Activated naive CD8-positive, alpha-beta T cell treated with anti-CD3 and anti-CD28 coated beads for 36 hours (primary cell): Measurements from ENCODE around the gene PAXX. TPM values are rescaled to one million over a fixed set of nuclear protein-coding genes. Genes with fewer than 3 reads are reported as not detected.

Experiments used
- DNase-seq: peaks from one replicate; pipeline ENCODE4 v3.0.0; 2021
- H3K27ac Mint-ChIP-seq: one replicate; pipeline ENCODE4 v1.8.0; 2022; ENCODE audit warnings: mild to moderate bottlenecking, moderate library complexity, mixed read lengths
- H3K27me3 Mint-ChIP-seq: one replicate; pipeline ENCODE4 v1.8.0; 2022; ENCODE audit warnings: mild to moderate bottlenecking, mixed read lengths
- H3K36me3 Mint-ChIP-seq: one replicate; pipeline ENCODE4 v1.8.0; 2021; ENCODE audit warnings: mild to moderate bottlenecking, mixed read lengths
- H3K4me1 Mint-ChIP-seq: one replicate; pipeline ENCODE4 v1.8.0; 2021; ENCODE audit warnings: mixed read lengths
- H3K4me3 Mint-ChIP-seq: one replicate; pipeline ENCODE4 v1.8.0; 2022; ENCODE audit warnings: mild to moderate bottlenecking, moderate library complexity, mixed read lengths
- H3K9me3 Mint-ChIP-seq: one replicate; pipeline ENCODE4 v1.8.0; 2022; ENCODE audit warnings: mixed read lengths
- total RNA-seq, 2 experiments: library from RNA; stranded (reverse); gene quantifications; one replicate each; pipeline ENCODE4 v1.2.3, GENCODE V29; 2021

The PAXX gene
- total RNA-seq, 2 experiments from 2014 or later, result 57.2 to 60.1 TPM

DNA sequence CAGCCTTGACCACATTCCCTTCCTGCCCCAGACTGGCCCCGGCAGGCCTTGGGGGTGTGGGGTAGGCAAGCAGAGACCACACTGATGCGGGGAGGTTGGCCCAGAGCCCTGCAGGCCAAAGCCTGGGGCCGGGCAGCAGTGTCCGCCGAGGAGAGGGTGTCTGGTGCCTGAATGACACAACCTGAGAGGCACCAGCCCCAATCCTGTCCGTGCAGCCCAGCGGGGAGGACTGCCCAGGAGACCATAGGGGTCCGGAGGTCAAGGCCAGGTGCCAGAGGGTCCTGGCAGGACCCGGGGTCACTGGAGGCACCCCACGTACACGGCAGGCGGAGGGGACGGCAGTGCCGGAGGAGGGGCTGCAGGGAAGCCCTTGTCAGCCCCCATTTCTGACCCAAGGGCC is 20.5 kb upstream of the PAXX start:
- H3K36me3 Mint-ChIP-seq, result no peaks in the 10 kb centered on the region
- no peak overlapping the region for H3K4me3 Mint-ChIP-seq
- no peaks in the 10 kb centered on the region for H3K9me3 Mint-ChIP-seq
- no peak overlapping the region for H3K27ac Mint-ChIP-seq
- peaks cover 3% of the 10 kb centered on the region for H3K27me3 Mint-ChIP-seq
- DNase-seq, result no peak
- peaks cover 10% of the 10 kb centered on the region for H3K4me1 Mint-ChIP-seq

DNA sequence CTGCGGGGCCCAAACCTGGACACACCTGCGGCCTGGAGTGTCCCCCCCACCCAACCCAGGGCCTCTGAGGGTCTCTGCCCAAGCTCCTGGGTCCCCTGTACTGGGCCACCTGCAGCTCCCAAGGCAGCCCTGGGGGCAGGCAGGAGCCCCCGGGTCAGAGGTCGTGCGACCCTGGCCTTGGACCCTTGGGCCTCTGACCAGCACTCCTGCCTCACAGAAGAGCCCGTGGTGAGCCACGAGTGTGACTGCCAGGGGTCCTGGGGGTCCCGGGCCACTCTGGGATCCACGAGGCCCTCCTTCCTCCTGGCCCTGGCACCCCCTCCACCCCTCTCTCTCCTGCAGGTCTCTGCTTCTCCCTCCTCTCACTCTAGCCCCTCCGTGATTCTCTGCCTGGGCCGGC is 19.9 kb upstream of the PAXX start:
- no peak overlapping the region for H3K4me3 Mint-ChIP-seq
- H3K27me3 Mint-ChIP-seq, result peaks cover 3% of the 10 kb centered on the region
- no peak for DNase-seq
- no peaks in the 10 kb centered on the region for H3K36me3 Mint-ChIP-seq
- no peak overlapping the region for H3K27ac Mint-ChIP-seq
- no peaks in the 10 kb centered on the region for H3K9me3 Mint-ChIP-seq
- H3K4me1 Mint-ChIP-seq, result peaks cover 10% of the 10 kb centered on the region

DNA sequence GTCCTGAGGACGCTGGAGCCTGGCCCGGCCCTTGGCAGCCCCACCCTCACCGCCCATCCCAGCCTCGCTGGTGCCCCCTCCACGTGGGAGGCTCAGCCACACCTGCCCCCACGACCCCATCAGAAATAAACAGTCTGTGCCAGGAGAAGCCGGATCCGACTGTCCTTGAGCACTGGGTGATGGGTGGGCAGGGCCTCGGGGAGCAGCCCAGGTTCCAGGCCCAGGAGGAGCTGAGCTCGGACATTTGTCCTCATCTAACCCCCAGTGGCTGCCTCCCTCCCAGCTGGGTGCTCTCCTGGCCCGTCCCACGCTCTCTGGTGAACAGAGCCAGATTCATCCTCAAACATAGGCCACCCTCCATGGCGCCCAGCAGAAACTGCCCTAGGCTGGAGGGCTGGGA is 19.5 kb upstream of the PAXX start:
- Mint-ChIP-seq H3K9me3 (no peaks in the 10 kb centered on the region), H3K27me3 (peaks cover 3% of the 10 kb centered on the region), H3K27ac (no peak overlapping the region), H3K4me1 (peaks cover 10% of the 10 kb centered on the region), H3K36me3 (no peaks in the 10 kb centered on the region), H3K4me3 (no peak overlapping the region)
- no peak for DNase-seq

DNA sequence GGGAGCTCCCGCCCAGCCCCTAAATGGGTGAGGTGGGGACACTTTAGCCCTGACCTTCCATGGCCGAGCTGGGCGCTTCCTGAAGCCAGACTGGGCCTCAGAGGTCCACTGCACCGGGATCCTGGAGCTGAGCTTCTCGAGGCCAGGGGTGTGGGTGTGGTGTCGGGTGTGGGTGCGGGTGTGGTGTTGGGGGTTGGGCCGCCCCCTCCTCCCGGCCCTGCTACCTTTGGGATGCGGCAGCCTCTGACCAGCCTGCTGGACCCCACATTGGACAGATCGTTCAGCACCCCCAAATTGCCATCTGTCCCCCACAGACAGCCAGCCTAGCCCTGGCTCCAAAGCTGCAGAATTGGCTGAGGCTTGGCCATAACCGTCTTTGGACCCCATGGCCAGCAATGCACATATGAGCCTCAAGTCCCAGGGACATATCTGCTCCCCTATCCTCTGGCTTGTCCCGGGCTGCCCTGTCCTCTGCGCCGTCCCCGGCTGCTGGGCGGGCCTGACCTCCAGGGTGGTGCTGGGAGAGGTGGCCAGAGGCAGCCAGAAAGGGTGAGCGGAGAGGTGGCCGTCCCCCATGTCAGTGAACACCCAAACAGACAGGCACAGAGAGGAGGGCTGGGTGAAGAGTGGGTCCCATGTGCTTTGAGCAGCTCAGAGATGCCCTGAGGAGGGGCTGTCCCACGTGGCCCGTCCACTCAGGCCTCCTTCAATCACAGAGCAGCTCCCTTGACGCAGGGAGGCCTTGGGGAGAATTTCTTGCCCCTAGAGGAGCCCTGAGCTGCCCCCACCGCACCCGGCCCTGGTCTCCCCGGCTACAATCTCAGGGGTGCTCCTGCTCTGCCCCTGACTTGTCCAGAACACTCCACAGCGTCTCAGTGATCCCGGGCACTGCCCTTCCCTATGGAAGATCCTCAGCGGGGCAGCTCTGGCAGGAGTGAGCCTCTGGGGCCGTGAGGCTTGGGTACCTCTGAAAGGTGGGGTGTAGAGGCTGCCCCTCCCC is 18.3 kb upstream of the PAXX start:
- no peak for DNase-seq
- Mint-ChIP-seq H3K9me3 (no peaks in the 10 kb centered on the region), H3K4me3 (no peak overlapping the region), H3K4me1 (peaks cover 10% of the 10 kb centered on the region), H3K27me3 (peaks cover 3% of the 10 kb centered on the region), H3K27ac (no peak overlapping the region), H3K36me3 (no peaks in the 10 kb centered on the region)

DNA sequence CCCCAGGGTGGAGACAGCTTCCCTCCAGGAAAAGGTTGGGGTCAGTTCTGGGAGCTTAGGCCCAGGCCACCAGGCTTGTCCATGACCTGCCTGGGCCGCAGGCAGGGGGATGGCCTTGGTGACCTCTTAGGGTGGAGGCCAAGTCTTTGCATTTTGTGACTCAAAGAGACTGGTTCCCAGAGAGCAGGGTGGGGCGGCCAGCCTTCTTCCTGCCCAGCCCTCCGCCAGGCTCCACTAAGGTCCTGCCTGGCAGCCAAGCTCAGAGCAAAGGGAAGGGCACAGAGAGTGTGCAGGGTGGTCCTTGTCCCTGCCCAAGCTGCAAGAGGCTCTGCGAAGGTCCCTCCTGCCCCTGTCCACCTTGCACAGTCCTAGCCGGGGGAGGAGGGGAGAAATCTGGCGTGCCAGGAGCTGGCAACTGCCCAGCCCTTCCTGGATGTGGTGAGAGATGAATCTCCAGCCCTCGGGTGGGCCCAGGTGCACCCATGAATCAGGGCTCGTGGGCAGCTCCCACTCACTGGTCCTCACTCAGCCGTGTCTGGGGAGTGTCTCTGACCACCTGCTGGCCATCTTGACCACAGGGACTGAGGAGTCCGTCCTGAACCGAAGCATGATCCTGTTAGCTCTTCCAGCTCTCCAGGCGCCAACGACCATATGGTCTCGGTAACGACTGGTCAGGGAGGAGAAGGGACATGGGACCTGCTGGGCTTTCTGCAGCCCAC is 17.2 kb upstream of the PAXX start:
- H3K4me1 Mint-ChIP-seq, result peaks cover 10% of the 10 kb centered on the region
- no peak overlapping the region for H3K27ac Mint-ChIP-seq
- no peak for DNase-seq
- no peaks in the 10 kb centered on the region for H3K36me3 Mint-ChIP-seq
- peaks cover 3% of the 10 kb centered on the region for H3K27me3 Mint-ChIP-seq
- no peak overlapping the region for H3K4me3 Mint-ChIP-seq
- H3K9me3 Mint-ChIP-seq, result no peaks in the 10 kb centered on the region

DNA sequence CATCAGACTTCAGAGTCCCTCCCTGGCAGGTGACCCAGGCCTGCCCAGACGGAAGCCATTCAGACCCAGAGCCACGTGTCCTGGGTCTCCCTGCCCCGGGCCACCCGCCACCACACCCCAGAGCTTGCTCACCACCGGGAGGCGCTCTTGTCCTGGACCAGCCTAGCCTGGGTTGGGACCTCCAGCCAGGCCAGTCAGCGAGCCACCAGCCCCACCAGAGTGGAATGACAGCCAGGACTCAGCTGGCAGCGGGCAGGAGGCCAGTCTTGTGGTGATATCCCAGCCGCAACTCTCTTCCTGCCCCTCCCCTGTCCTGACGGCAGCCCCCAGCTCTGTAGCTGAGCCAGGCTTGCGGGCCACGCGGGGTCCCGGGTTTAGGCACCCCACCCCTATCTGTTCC is 16.6 kb upstream of the PAXX start:
- Mint-ChIP-seq H3K9me3 (no peaks in the 10 kb centered on the region), H3K27ac (no peak overlapping the region), H3K4me1 (peaks cover 10% of the 10 kb centered on the region), H3K4me3 (no peak overlapping the region), H3K36me3 (no peaks in the 10 kb centered on the region), H3K27me3 (peaks cover 3% of the 10 kb centered on the region)
- peak; percentile 41 for DNase-seq

DNA sequence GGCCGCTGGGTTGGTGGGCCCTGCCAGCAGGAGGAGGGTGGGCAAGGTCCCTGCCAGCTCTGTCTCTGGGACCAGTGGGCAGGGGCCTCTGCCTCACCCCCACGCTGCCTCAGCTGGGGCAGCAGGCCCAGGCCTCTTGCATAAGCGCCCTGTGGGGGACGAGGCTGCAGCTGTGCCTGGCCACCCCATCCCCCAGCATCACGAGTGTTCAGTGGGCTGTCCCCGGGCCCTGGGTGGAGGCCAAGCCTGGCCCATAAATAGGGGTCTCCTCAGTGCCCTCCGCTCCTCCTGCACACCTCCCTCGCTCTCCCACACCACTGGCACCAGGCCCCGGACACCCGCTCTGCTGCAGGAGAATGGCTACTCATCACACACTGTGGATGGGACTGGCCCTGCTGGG is 15.0 kb upstream of the PAXX start, which contains the start of gene PTGDS:
PTGDS (plus strand) TSS at position 282 of the 400 bp plus-strand sequence; CDS start at position 357, 75 bp downstream.
- Mint-ChIP-seq H3K9me3 (no peaks in the 10 kb centered on the region), H3K36me3 (no peaks in the 10 kb centered on the region), H3K27me3 (peaks cover 3% of the 10 kb centered on the region), H3K27ac (no peak within 1 kb of the TSS), H3K4me3 (no peak within 1 kb of the TSS), H3K4me1 (peaks cover 10% of the 10 kb centered on the region)
- no peak for DNase-seq

DNA sequence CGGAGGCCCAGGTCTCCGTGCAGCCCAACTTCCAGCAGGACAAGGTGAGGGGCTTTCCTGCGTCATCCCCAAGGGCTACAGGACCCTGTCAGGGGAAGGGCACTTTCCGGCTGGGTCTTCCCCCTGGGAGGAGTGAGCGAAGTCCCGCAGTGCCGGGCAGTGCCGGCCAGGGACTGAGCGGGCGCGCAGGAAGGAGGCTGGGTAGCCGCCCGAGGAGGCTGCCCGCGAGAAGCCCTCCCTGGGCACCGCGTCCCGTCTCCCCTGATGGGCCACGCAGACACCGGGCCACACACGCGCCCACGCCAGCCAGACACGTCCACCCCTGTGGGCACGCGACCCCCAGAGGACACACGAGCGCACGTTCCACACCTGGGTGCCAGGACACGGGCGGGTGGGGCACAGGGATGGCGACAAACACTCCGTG is 14.6 kb upstream of the PAXX start:
- H3K36me3 Mint-ChIP-seq, result no peaks in the 10 kb centered on the region
- DNase-seq, result no peak

DNA sequence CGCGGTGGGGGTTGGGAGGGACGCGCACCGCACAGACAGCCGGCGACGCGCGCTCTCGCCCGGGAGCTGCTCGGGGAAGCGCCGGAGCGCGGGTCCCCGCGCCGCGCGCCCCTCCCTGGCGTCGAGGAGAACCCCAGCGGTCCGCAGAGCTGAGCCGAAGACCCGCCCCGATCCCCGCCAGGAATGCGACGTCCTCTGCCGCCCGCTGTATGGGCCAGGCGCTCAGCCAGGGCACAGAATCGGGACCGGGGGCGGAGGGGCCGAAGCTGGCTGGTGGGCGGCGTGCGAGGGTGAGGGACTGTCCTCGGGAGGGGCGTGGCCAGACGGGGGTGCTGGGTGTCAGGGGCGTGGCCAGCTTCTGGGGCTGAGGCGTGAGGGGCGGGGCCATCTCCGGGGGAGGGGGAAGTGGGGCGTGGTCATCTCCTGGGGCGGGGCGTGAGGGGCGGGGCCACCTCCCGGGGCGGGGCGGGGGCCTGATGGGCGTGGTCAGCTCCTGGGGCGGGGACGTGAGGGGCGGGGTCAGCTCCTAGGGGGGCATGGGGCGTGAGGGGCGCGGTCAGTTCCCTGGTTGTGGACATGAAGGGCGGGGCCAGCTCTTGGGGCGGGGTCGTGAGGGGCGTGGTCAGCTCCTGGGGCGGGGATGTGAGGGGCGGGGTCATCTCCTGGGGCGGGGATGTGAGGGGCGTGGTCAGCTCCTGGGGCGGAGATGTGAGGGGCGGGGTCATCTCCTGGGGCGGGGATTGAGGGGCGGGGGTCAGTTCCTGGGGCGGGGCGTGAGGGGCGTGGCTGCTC is 14.0 kb upstream of the PAXX start:
- peak; percentile 73 for DNase-seq
- no peak overlapping the region for H3K27ac Mint-ChIP-seq
- peaks cover 8% of the 10 kb centered on the region for H3K27me3 Mint-ChIP-seq
- no peaks in the 10 kb centered on the region for H3K36me3 Mint-ChIP-seq
- H3K4me1 Mint-ChIP-seq, result peaks cover 10% of the 10 kb centered on the region
- H3K9me3 Mint-ChIP-seq, result no peaks in the 10 kb centered on the region
- no peak overlapping the region for H3K4me3 Mint-ChIP-seq

More for the DNA sequence above, 14.6 kb upstream of the PAXX start:
- Mint-ChIP-seq H3K27ac (no peak overlapping the region), H3K4me1 (peaks cover 10% of the 10 kb centered on the region), H3K9me3 (no peaks in the 10 kb centered on the region), H3K4me3 (no peak overlapping the region), H3K27me3 (peaks cover 3% of the 10 kb centered on the region)

DNA sequence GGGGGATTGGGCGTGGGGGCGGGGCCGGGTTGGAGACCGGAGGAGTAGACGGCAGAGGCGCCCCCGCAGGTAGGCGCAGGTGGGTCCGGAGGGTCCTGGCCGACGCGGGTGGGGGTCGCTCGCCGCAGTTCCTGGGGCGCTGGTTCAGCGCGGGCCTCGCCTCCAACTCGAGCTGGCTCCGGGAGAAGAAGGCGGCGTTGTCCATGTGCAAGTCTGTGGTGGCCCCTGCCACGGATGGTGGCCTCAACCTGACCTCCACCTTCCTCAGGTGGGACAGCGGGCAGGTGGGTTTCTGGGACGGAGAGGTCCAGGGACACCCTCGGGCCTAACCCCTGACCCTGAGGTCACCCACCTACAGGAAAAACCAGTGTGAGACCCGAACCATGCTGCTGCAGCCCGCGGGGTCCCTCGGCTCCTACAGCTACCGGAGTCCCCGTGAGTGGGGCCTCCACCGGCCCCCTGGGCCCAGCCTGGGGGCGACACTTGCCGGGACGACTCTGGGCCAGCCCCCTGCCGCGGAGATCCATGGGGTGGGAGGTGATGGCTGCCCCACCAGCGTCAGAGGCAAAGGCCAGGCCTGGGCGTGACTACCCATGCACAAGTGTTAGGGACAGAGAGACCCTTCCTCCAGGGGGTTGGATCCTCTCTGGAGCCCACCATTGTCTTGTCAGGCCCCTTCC is 13.2 kb upstream of the PAXX start:
- Mint-ChIP-seq H3K9me3 (no peaks in the 10 kb centered on the region), H3K27me3 (peaks cover 13% of the 10 kb centered on the region), H3K4me1 (peaks cover 10% of the 10 kb centered on the region), H3K4me3 (no peak overlapping the region), H3K27ac (no peak overlapping the region), H3K36me3 (no peaks in the 10 kb centered on the region)
- no peak for DNase-seq

DNA sequence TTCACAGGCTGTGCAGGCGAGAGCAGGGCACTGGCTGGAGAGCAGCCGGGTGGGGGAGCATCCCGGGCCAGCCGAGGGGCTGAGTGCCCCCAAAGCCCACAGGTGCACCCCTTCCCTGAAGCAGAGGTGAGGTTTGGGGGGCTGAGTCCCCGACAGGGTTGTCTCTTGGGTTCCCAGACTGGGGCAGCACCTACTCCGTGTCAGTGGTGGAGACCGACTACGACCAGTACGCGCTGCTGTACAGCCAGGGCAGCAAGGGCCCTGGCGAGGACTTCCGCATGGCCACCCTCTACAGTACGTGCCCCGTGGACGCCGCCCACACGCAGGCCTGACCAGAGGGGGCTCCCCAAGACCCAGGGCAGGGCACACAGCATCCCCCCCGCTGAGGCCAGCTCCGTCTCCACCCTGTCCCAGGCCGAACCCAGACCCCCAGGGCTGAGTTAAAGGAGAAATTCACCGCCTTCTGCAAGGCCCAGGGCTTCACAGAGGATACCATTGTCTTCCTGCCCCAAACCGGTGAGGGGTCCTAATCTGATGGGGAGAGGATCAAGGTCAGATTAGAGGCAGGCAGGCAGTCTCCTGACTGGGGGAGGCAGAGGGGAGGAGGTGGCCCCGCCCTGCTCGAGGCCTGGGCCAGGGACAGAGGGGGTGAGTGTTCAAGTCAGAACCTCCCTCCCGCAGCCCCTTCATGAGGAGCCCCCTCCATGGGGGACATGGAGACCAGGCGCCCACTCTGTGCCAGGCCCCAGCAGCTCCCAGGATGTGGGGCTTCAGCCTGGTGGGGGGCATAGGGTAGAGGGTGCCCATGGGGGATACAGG is 12.2 kb upstream of the PAXX start:
- peaks cover 19% of the 10 kb centered on the region for H3K27me3 Mint-ChIP-seq
- no peak overlapping the region for H3K27ac Mint-ChIP-seq
- H3K4me3 Mint-ChIP-seq, result no peak overlapping the region
- no peaks in the 10 kb centered on the region for H3K36me3 Mint-ChIP-seq
- H3K9me3 Mint-ChIP-seq, result no peaks in the 10 kb centered on the region
- H3K4me1 Mint-ChIP-seq, result peaks cover 10% of the 10 kb centered on the region
- DNase-seq, result no peak

DNA sequence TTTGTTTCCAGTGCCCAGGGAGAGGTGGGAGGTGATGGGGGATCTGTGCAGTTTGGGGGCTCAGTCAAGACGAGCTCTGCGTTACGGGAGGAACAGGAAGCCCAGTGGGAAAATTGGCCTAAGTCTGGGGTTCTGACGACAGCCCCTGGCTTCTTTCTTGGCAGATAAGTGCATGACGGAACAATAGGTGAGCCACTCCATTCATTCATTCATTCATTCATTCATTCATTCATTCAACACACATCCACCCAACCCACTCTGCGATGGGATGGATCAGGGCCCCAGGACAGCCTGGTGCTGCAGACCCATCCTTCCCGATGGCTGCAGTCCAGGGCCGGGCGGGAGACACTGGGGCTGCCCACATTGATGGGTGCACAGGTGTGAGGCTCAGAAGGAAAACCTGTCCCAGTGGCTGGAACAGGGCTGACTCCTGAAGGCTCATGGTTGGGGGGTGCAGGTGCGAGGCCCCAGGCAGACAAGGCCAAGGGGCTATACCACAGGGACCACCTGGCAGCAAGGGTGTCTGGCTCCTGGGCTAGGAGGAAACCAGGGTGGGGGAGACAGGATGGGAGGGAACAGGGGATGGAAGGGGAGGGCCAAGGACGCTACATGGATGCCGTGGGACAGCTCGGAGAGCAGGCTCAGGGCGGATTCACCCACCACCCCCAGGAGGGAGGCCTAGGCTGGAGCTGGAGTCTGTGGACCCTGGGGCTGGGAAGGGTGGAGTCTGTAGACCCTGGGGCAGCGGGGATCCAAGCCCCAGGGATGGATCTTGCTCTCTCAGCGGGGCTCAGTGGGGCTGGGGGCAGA is 11.3 kb upstream of the PAXX start:
- no peaks in the 10 kb centered on the region for H3K36me3 Mint-ChIP-seq
- no peak for DNase-seq
- H3K4me1 Mint-ChIP-seq, result peaks cover 5% of the 10 kb centered on the region
- no peak overlapping the region for H3K27ac Mint-ChIP-seq
- H3K27me3 Mint-ChIP-seq, result peaks cover 22% of the 10 kb centered on the region
- no peak overlapping the region for H3K4me3 Mint-ChIP-seq
- no peaks in the 10 kb centered on the region for H3K9me3 Mint-ChIP-seq

DNA sequence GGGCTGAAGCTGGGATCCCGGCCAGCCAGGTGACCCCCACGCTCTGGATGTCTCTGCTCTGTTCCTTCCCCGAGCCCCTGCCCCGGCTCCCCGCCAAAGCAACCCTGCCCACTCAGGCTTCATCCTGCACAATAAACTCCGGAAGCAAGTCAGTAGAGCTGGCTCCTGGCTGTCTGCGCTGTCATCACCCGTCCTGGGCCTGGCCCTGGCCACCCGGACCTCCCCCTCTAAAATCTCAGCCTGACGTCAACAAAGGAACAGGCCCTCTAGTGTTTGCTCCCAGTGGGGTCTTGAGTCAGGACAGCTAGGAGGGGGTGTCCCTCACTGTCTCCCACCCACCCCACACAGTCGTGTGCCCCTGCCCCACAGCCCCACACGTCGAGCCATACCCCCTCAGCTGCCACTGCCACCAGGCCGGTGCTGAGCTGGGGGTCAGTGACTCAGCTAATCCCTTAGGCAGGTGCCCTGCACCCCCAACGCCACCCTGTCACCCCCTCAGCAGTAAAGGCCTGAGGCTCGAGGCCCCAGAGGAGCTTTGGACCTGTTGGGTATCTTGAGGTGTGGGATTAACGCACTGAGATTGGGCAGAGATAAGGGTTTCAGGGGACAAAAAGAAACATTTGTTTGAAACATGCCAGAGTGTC is 10.5 kb upstream of the PAXX start:
- H3K4me1 Mint-ChIP-seq, result no peaks in the 10 kb centered on the region

More for the DNA sequence above, 10.5 kb upstream of the PAXX start:
- no peak for DNase-seq
- Mint-ChIP-seq H3K9me3 (no peaks in the 10 kb centered on the region), H3K36me3 (no peaks in the 10 kb centered on the region), H3K4me3 (no peak overlapping the region), H3K27ac (no peak overlapping the region), H3K27me3 (peaks cover 24% of the 10 kb centered on the region)
